ENCODE data around the gene ARIH1. TPM values are rescaled to one million over a fixed set of nuclear protein-coding genes. Genes with fewer than 3 reads are reported as not detected.

ARIH1 gene
- total RNA-seq, 1 donor from 2014 or later = 204 TPM

- DNase-seq (ENCODE audit: low spot score in 2 of 2, unreplicated experiment in 2 of 2) = no peak
- Mint-ChIP-seq H3K27ac (no peak overlapping the region), H3K4me1 (peaks cover 20% of the 10 kb centered on the region), H3K4me3 (no peak overlapping the region), H3K9me3 (peaks cover 6% of the 10 kb centered on the region), H3K36me3 (peaks cover 13% of the 10 kb centered on the region), H3K27me3 (ENCODE audit: low read depth) (no peaks in the 10 kb centered on the region)
- no peak for TF ChIP-seq CTCF (IDR thresholded peaks at IDR 0.05; ENCODE audit: unreplicated experiment)
Observed at GRCh38 chr15:72534523-72534922, 60.4 kb downstream of the ARIH1 start.

- peaks cover 20% of the 10 kb centered on the region for H3K4me1 Mint-ChIP-seq
- peaks cover 15% of the 10 kb centered on the region for H3K9me3 Mint-ChIP-seq
- H3K4me3 Mint-ChIP-seq = no peak overlapping the region
- H3K27me3 Mint-ChIP-seq (ENCODE audit: low read depth) = no peaks in the 10 kb centered on the region
- peaks cover 21% of the 10 kb centered on the region for H3K36me3 Mint-ChIP-seq
- H3K27ac Mint-ChIP-seq = peak overlapping the region; percentile 71
- TF ChIP-seq CTCF (IDR thresholded peaks at IDR 0.05; ENCODE audit: unreplicated experiment) = no peak
- DNase-seq (ENCODE audit: low spot score in 2 of 2, unreplicated experiment in 2 of 2) = no peak
Observed at GRCh38 chr15:72535911-72536310, 61.8 kb downstream of the ARIH1 start.

DNA sequence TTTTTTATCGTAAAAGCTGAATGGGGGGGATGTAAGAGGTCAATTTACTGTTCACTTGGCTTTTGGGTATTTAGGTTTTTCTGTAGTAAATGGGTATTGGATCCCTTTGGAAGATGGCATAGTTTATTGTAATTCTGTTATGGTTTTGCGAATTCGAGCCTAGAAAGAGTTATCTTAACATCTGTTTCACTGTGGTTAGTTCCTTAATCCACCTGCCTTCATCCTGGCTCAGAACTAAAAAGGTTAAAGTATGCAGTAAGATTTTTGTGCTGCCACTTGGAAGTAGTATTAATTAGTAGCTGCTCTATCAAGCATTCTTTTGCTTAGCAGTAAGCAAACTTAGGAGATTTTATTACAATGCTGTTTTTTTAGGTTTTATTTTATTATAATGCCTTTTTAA, 62.4 kb downstream of the ARIH1 start:
- no peak for DNase-seq (ENCODE audit: low spot score in 2 of 2, unreplicated experiment in 2 of 2)
- no peak overlapping the region for H3K4me3 Mint-ChIP-seq
- peaks cover 20% of the 10 kb centered on the region for H3K4me1 Mint-ChIP-seq
- peak overlapping the region; percentile 17 for H3K27ac Mint-ChIP-seq
- no peaks in the 10 kb centered on the region for H3K27me3 Mint-ChIP-seq (ENCODE audit: low read depth)
- peaks cover 26% of the 10 kb centered on the region for H3K36me3 Mint-ChIP-seq
- no peak for TF ChIP-seq CTCF (IDR thresholded peaks at IDR 0.05; ENCODE audit: unreplicated experiment)
- peaks cover 21% of the 10 kb centered on the region for H3K9me3 Mint-ChIP-seq

DNA sequence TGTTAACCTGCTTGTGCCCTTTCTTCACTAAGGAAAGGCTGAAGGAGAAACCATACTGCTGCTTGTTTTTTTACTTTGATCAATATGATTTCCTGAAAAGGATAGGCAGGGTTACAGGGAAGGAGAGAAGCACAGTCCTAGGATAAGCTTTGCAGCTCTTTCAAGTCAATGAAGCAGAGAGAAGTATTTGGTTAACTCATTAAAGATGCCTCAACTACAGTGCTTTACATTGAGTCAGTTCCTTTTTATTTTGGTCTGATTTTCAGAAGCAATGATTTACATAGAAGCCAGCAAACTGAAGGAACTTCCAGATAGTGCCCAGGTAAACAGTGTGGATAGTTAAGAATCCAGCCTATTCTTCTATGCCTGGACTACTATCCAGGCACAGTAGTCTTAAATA, 64.8 kb downstream of the ARIH1 start:
- no peak for DNase-seq (ENCODE audit: low spot score in 2 of 2, unreplicated experiment in 2 of 2)
- peaks cover 25% of the 10 kb centered on the region for H3K9me3 Mint-ChIP-seq

GRCh38 chr15:72540606-72541237, 66.6 kb downstream of the ARIH1 start:
- DNase-seq (ENCODE audit: low spot score in 2 of 2, unreplicated experiment in 2 of 2) = no peak
- H3K4me3 Mint-ChIP-seq = no peak overlapping the region
- no peak overlapping the region for H3K27ac Mint-ChIP-seq
- H3K9me3 Mint-ChIP-seq = peaks cover 25% of the 10 kb centered on the region
- H3K4me1 Mint-ChIP-seq = peaks cover 15% of the 10 kb centered on the region
- TF ChIP-seq CTCF (IDR thresholded peaks at IDR 0.05; ENCODE audit: unreplicated experiment) = no peak
- no peaks in the 10 kb centered on the region for H3K27me3 Mint-ChIP-seq (ENCODE audit: low read depth)
- peaks cover 34% of the 10 kb centered on the region for H3K36me3 Mint-ChIP-seq

More for the DNA sequence above, 64.8 kb downstream of the ARIH1 start:
- no peaks in the 10 kb centered on the region for H3K27me3 Mint-ChIP-seq (ENCODE audit: low read depth)
- peaks cover 20% of the 10 kb centered on the region for H3K4me1 Mint-ChIP-seq
- H3K36me3 Mint-ChIP-seq = peaks cover 31% of the 10 kb centered on the region
- no peak overlapping the region for H3K4me3 Mint-ChIP-seq
- TF ChIP-seq CTCF (IDR thresholded peaks at IDR 0.05; ENCODE audit: unreplicated experiment) = no peak
- no peak overlapping the region for H3K27ac Mint-ChIP-seq
